GM23248 (cell line): ENCODE measurements around the gene FOXR1. TPM values are rescaled to one million over a fixed set of nuclear protein-coding genes. Genes with fewer than 3 reads are reported as not detected.
"Not testable (repeated sequence)": the region's sequence is repeated elsewhere in the genome, so short reads cannot be mapped to it uniquely, and the experiment has no call there.

Source experiments
- DNase-seq: peaks from one replicate; pipeline ENCODE4 v3.0.0-alpha.2; 2015
- H2AFZ ChIP-seq: fragments of 200-600 bp; sonication (generic); 2 replicates; pipeline ENCODE4 v1.6.1; 2016; ENCODE audit warnings: antibody characterized with exemption
- H3F3A ChIP-seq: fragments of 200-600 bp; sonication (generic); 2 replicates; pipeline ENCODE4 v1.6.1; 2016; ENCODE audit warnings: mild to moderate bottlenecking, antibody characterized with exemption, mixed run types; ENCODE audit not compliant: insufficient read depth
- H3K27ac ChIP-seq: fragments of 200-600 bp; sonication (generic); 2 replicates; pipeline ENCODE4 v1.5.1; 2016; ENCODE audit warnings: mild to moderate bottlenecking
- H3K27me3 ChIP-seq: fragments of 200-600 bp; sonication (generic); replicated peaks from 2 replicates; pipeline ENCODE4 v1.6.1; 2016; ENCODE audit warnings: mild to moderate bottlenecking; ENCODE audit not compliant: insufficient read depth
- H3K36me3 ChIP-seq: fragments of 200-600 bp; sonication (generic); 2 replicates; pipeline ENCODE4 v1.6.1; 2016; ENCODE audit warnings: low read depth, mild to moderate bottlenecking
- H3K4me1 ChIP-seq: fragments of 200-600 bp; sonication (generic); 2 replicates; pipeline ENCODE4 v1.6.1; 2016; ENCODE audit warnings: mild to moderate bottlenecking; ENCODE audit not compliant: insufficient read depth
- H3K4me2 ChIP-seq: fragments of 200-600 bp; sonication (generic); one replicate; pipeline ENCODE4 v1.6.1; 2016; ENCODE audit warnings: mild to moderate bottlenecking; ENCODE audit not compliant: unreplicated experiment
- H3K4me3 ChIP-seq: fragments of 200-600 bp; sonication (generic); 2 replicates; pipeline ENCODE4 v1.5.1; 2016; ENCODE audit warnings: mild to moderate bottlenecking
- H3K79me2 ChIP-seq: fragments of 200-600 bp; sonication (generic); 2 replicates; pipeline ENCODE4 v1.6.1; 2016; ENCODE audit warnings: mild to moderate bottlenecking; ENCODE audit not compliant: insufficient read depth
- H3K9ac ChIP-seq: fragments of 200-600 bp; sonication (generic); 2 replicates; pipeline ENCODE4 v1.6.1; 2016; ENCODE audit warnings: mild to moderate bottlenecking
- H3K9me2 ChIP-seq: fragments of 200-600 bp; sonication (generic); 2 replicates; pipeline ENCODE4 v1.6.1; 2016; ENCODE audit warnings: mixed run types, mild to moderate bottlenecking, moderate library complexity; ENCODE audit not compliant: insufficient read depth
- H3K9me3 ChIP-seq: fragments of 200-600 bp; sonication (generic); one replicate; pipeline ENCODE4 v1.6.1; 2017; ENCODE audit warnings: low read depth
- H4K20me1 ChIP-seq: fragments of 200-600 bp; sonication (generic); 2 replicates; pipeline ENCODE4 v1.6.0; 2016; ENCODE audit not compliant: insufficient read depth
- EZH2 ChIP-seq: fragments of 200-600 bp; sonication (generic); IDR thresholded peaks from 2 replicates; pipeline ENCODE4 v1.6.1; 2018; ENCODE audit warnings: antibody characterized with exemption, mild to moderate bottlenecking; ENCODE audit not compliant: insufficient read depth, poor library complexity, severe bottlenecking
- EZH2phosphoT487 ChIP-seq: fragments of 200-600 bp; sonication (generic); IDR thresholded peaks from 2 replicates; pipeline ENCODE4 v1.6.1; 2018; ENCODE audit warnings: antibody characterized with exemption, moderate library complexity, mild to moderate bottlenecking, low read depth; ENCODE audit not compliant: insufficient read depth
- WGBS, 2 experiments: methylation state at CpG; one replicate each; pipeline ENCODE4 v1.1.6; 2015 to 2017; ENCODE audit warnings: low lambda C conversion rate in 2 of 2, low coverage in 1 of 2; ENCODE audit errors: missing lambda C conversion rate in 2 of 2; 5-methylcytosine and 5-hydroxymethylcytosine counted together
- in situ Hi-C: fragments of 300-500 bp; cut with MboI; formaldehyde crosslinking; loops from 2 replicates; pipeline ENCODE4 v1.15.0; 2020
- polyA plus RNA-seq: library from polyadenylated mRNA; unstranded; fragments of >200 nt; fragmentation: Nextera tagmentation; extraction: Ambion mirVana; gene quantifications from 2 replicates; pipeline ENCODE4 v1.2.1, GENCODE V29; 2016
- total RNA-seq: library from RNA; depleted of rRNA; stranded (reverse); fragments of >200 nt; shearing (Covaris generic); gene quantifications from 2 replicates; pipeline ENCODE4 v1.2.3, GENCODE V29; 2014

The FOXR1 gene
- total and polyA plus RNA-seq, 2 experiments from 2014 or later, result not detected

GRCh38 chr11:118984825-118985224 is 13.3 kb downstream of the FOXR1 start:
- Histone ChIP-seq H3K27ac (no peak overlapping the region), H3K9ac (no peak overlapping the region), H3K9me3 (no peaks in the 10 kb centered on the region), H3K36me3 (no peaks in the 10 kb centered on the region), H3F3A (no peaks in the 10 kb centered on the region), H3K79me2 (no peaks in the 10 kb centered on the region), H3K27me3 (no peaks in the 10 kb centered on the region), H4K20me1 (no peaks in the 10 kb centered on the region), H3K4me3 (no peak overlapping the region), H3K4me2 (no peak overlapping the region), H3K4me1 (no peaks in the 10 kb centered on the region), H2AFZ (no peak overlapping the region), H3K9me2 (no peaks in the 10 kb centered on the region)
- TF ChIP-seq EZH2phosphoT487, result no peak
- TF ChIP-seq EZH2, result no peak
- WGBS, 2 experiments, result 61% methylated on average over 2 of the region's 2 CpGs
- in situ Hi-C loops, result no loop called here
- DNase-seq, result no peak

- TF ChIP-seq EZH2phosphoT487 (no peak), EZH2 (no peak)
- no peaks in the 10 kb centered on the region for H3K4me1 ChIP-seq
- H3K27me3 ChIP-seq, result no peaks in the 10 kb centered on the region
- H3K4me2 ChIP-seq, result no peak overlapping the region
- H3K36me3 ChIP-seq, result no peaks in the 10 kb centered on the region
- WGBS, 2 experiments, result 93 to 99% methylated on average over 5 of the region's 5 CpGs
- no peak overlapping the region for H3K27ac ChIP-seq
- no peak overlapping the region for H3K9ac ChIP-seq
- no peaks in the 10 kb centered on the region for H3F3A ChIP-seq
- no peak for DNase-seq
- H2AFZ ChIP-seq, result no peak overlapping the region
- no peaks in the 10 kb centered on the region for H4K20me1 ChIP-seq
- no peaks in the 10 kb centered on the region for H3K9me3 ChIP-seq
- in situ Hi-C loops, result no loop called here
- no peaks in the 10 kb centered on the region for H3K9me2 ChIP-seq
- no peak overlapping the region for H3K4me3 ChIP-seq
- H3K79me2 ChIP-seq, result no peaks in the 10 kb centered on the region
Observed at GRCh38 chr11:118988280-118988679, 16.7 kb downstream of the FOXR1 start.

GRCh38 chr11:118991486-118992038 is 20.0 kb downstream of the FOXR1 start:
- H3K4me2 ChIP-seq, H3K4me3 ChIP-seq, H3K9ac ChIP-seq, H2AFZ ChIP-seq, DNase-seq, H3K27me3 ChIP-seq, H4K20me1 ChIP-seq, H3K9me3 ChIP-seq, H3K27ac ChIP-seq, in situ Hi-C loops, H3F3A ChIP-seq, H3K4me1 ChIP-seq, H3K9me2 ChIP-seq, H3K36me3 ChIP-seq: not testable (repeated sequence)
- H3K79me2 ChIP-seq, result peaks cover 11% of the 10 kb centered on the region; the same call in 1 of the 2 replicates
- 94 to 97% methylated on average over 2 to 44 of the region's 44 CpGs for WGBS, 2 experiments

GRCh38 chr11:118996926-118997626 is 25.5 kb downstream of the FOXR1 start:
- peak overlapping the region; percentile 99 for H2AFZ ChIP-seq
- peaks cover 55% of the 10 kb centered on the region for H3K79me2 ChIP-seq
- peak overlapping the region; percentile 90 for H3K4me3 ChIP-seq
- TF ChIP-seq EZH2phosphoT487, result no peak
- TF ChIP-seq EZH2, result no peak
- in situ Hi-C loops, result no loop called here
- H3K4me2 ChIP-seq, result peak overlapping the region; percentile 99
- no peaks in the 10 kb centered on the region for H3K27me3 ChIP-seq
- 11 to 16% methylated on average over 22 of the region's 22 CpGs for WGBS, 2 experiments
- no peaks in the 10 kb centered on the region for H3K9me2 ChIP-seq
- H3K4me1 ChIP-seq, result peaks cover 26% of the 10 kb centered on the region
- H4K20me1 ChIP-seq, result no peaks in the 10 kb centered on the region
- DNase-seq, result peak; percentile 66
- peaks cover 13% of the 10 kb centered on the region for H3K36me3 ChIP-seq
- H3F3A ChIP-seq, result peaks cover 34% of the 10 kb centered on the region
- H3K9me3 ChIP-seq, result no peaks in the 10 kb centered on the region
- H3K27ac ChIP-seq, result peak overlapping the region; percentile 75
- H3K9ac ChIP-seq, result peak overlapping the region; percentile 82
